H9 (cell line): ENCODE results near the gene MARF1. TPM values are rescaled to one million over a fixed set of nuclear protein-coding genes. Genes with fewer than 3 reads are reported as not detected.

ENCODE experiments used
- DNase-seq: peaks from one replicate; pipeline ENCODE4 v3.0.0-alpha.2; 2017
- H2AFZ ChIP-seq: one replicate; pipeline ENCODE4 v1.6.1; 2013; ENCODE audit warnings: mild to moderate bottlenecking, low read length, control low read depth, moderate library complexity
- H2AK5ac ChIP-seq: 2 replicates; pipeline ENCODE4 v1.6.1; 2013; ENCODE audit warnings: low read length, control low read depth, mixed read lengths; ENCODE audit not compliant: insufficient read length
- H2BK120ac ChIP-seq: one replicate; pipeline ENCODE4 v1.6.1; 2013; ENCODE audit warnings: low read depth, mild to moderate bottlenecking, low read length, control low read depth, inconsistent platforms; ENCODE audit not compliant: poor library complexity, severe bottlenecking
- H2BK12ac ChIP-seq: 2 replicates; pipeline ENCODE4 v1.6.1; 2013; ENCODE audit warnings: low read length, control low read depth, mixed read lengths, low read depth; ENCODE audit not compliant: insufficient read length
- H2BK15ac ChIP-seq: 2 replicates; pipeline ENCODE4 v1.6.1; 2013; ENCODE audit warnings: low read depth, low read length, control low read depth
- H2BK20ac ChIP-seq: one replicate; pipeline ENCODE4 v1.6.1; 2013; ENCODE audit warnings: low read depth, mild to moderate bottlenecking, low read length, control low read depth, inconsistent platforms; ENCODE audit not compliant: poor library complexity, severe bottlenecking
- H2BK5ac ChIP-seq: 2 replicates; pipeline ENCODE4 v1.6.1; 2013; ENCODE audit warnings: low read length, control low read depth, mixed read lengths; ENCODE audit not compliant: insufficient read length
- H3K14ac ChIP-seq: 2 replicates; pipeline ENCODE4 v1.6.1; 2013; ENCODE audit warnings: low read length, control low read depth; ENCODE audit not compliant: insufficient read depth
- H3K18ac ChIP-seq: 2 replicates; pipeline ENCODE4 v1.6.1; 2013; ENCODE audit warnings: low read depth, mild to moderate bottlenecking, mixed read lengths, low read length, control low read depth; ENCODE audit not compliant: insufficient read length
- H3K23ac ChIP-seq: 2 replicates; pipeline ENCODE4 v1.6.1; 2013; ENCODE audit warnings: low read length, control low read depth, mixed read lengths, low read depth; ENCODE audit not compliant: insufficient read length
- H3K23me2 ChIP-seq: 2 replicates; pipeline ENCODE4 v1.6.1; 2013; ENCODE audit warnings: low read depth, mild to moderate bottlenecking, mixed read lengths, low read length, control low read depth; ENCODE audit not compliant: insufficient read length, poor library complexity, severe bottlenecking
- H3K27ac ChIP-seq: 2 replicates; pipeline ENCODE4 v1.5.1; 2013; ENCODE audit warnings: low read length, control low read depth, mixed read lengths, low read depth; ENCODE audit not compliant: insufficient read length
- H3K27me3 ChIP-seq: 2 replicates; pipeline ENCODE4 v1.6.1; 2013; ENCODE audit warnings: low read length, control low read depth, inconsistent platforms; ENCODE audit not compliant: insufficient read depth
- H3K4ac ChIP-seq: 2 replicates; pipeline ENCODE4 v1.6.1; 2013; ENCODE audit warnings: low read depth, mild to moderate bottlenecking, control low read depth, inconsistent platforms, low read length, moderate library complexity
- H3K4me1 ChIP-seq: 2 replicates; pipeline ENCODE4 v1.6.1; 2013; ENCODE audit warnings: low read length, control low read depth, inconsistent platforms; ENCODE audit not compliant: insufficient read depth
- H3K4me2 ChIP-seq: 2 replicates; pipeline ENCODE4 v1.6.1; 2013; ENCODE audit warnings: low read length, control low read depth, mixed read lengths; ENCODE audit not compliant: insufficient read length, insufficient read depth
- H3K56ac ChIP-seq: 2 replicates; pipeline ENCODE4 v1.6.1; 2013; ENCODE audit warnings: low read depth, mild to moderate bottlenecking, mixed read lengths, low read length, control low read depth; ENCODE audit not compliant: insufficient read length
- H3K79me1 ChIP-seq: 2 replicates; pipeline ENCODE4 v1.6.1; 2013; ENCODE audit warnings: low read depth, mild to moderate bottlenecking, moderate library complexity, low read length, control low read depth, inconsistent platforms; ENCODE audit not compliant: insufficient read depth, poor library complexity, severe bottlenecking
- H3K79me2 ChIP-seq: 2 replicates; pipeline ENCODE4 v1.6.1; 2013; ENCODE audit warnings: low read length, control low read depth, inconsistent platforms; ENCODE audit not compliant: insufficient read depth
- H3K9ac ChIP-seq: 2 replicates; pipeline ENCODE4 v1.6.1; 2013; ENCODE audit warnings: low read length, control low read depth, mixed read lengths; ENCODE audit not compliant: insufficient read length; ENCODE audit errors: extremely low read depth
- H3K9me3 ChIP-seq: one replicate; pipeline ENCODE4 v1.6.1; 2013; ENCODE audit warnings: low read depth, low read length, inconsistent platforms; ENCODE audit not compliant: control insufficient read depth
- H3T11ph ChIP-seq: one replicate; pipeline ENCODE4 v1.6.1; 2013; ENCODE audit warnings: mild to moderate bottlenecking, low read length, control low read depth, inconsistent platforms
- H4K20me1 ChIP-seq: one replicate; pipeline ENCODE4 v1.6.1; 2013; ENCODE audit not compliant: control insufficient read depth, insufficient read length, insufficient read depth
- H4K5ac ChIP-seq: 2 replicates; pipeline ENCODE4 v1.6.1; 2013; ENCODE audit warnings: low read depth, mild to moderate bottlenecking, mixed read lengths, low read length, control low read depth; ENCODE audit not compliant: insufficient read length
- H4K8ac ChIP-seq: replicated peaks from 2 replicates; pipeline ENCODE4 v1.6.1; 2013; ENCODE audit warnings: low read length, control low read depth, mixed read lengths, low read depth; ENCODE audit not compliant: insufficient read length
- H4K91ac ChIP-seq: 2 replicates; pipeline ENCODE4 v1.6.1; 2013; ENCODE audit warnings: low read depth, mild to moderate bottlenecking, moderate library complexity, mixed read lengths, low read length, control low read depth; ENCODE audit not compliant: insufficient read length
- H3K27ac Mint-ChIP-seq, 3 experiments: 2 replicates in 2 of 3; 3 replicates in 1 of 3; pipeline ENCODE4 v1.8.0; 2020 to 2021; ENCODE audit warnings: mixed read lengths in 3 of 3, mild to moderate bottlenecking in 1 of 3, moderate library complexity in 1 of 3
- H3K27me3 Mint-ChIP-seq: 2 replicates; pipeline ENCODE4 v1.8.0; 2021; ENCODE audit warnings: low read depth, mild to moderate bottlenecking, moderate library complexity, mixed read lengths
- H3K36me3 Mint-ChIP-seq, 3 experiments: 2 replicates in 2 of 3; 3 replicates in 1 of 3; pipeline ENCODE4 v1.8.0; 2020 to 2021; ENCODE audit warnings: low read depth in 3 of 3, mixed read lengths in 3 of 3; ENCODE audit not compliant: insufficient read depth in 1 of 3
- H3K4me1 Mint-ChIP-seq, 2 experiments: 2 replicates each; pipeline ENCODE4 v1.8.0; 2020; ENCODE audit warnings: mixed read lengths in 2 of 2
- H3K4me3 Mint-ChIP-seq, 2 experiments: 2 replicates in 1 of 2; 3 replicates in 1 of 2; pipeline ENCODE4 v1.8.0; 2020 to 2021; ENCODE audit warnings: mild to moderate bottlenecking in 2 of 2, mixed read lengths in 2 of 2, moderate library complexity in 1 of 2
- H3K9me3 Mint-ChIP-seq, 2 experiments: 2 replicates in 1 of 2; 3 replicates in 1 of 2; pipeline ENCODE4 v1.8.0; 2020; ENCODE audit warnings: mild to moderate bottlenecking in 2 of 2, mixed read lengths in 2 of 2, moderate library complexity in 1 of 2
- WGBS: extraction: QIAGEN DNeasy Blood & Tissue Kit; methylation state at CpG from one replicate; pipeline ENCODE4 v1.1.7; 2013; ENCODE audit warnings: missing lambda C conversion rate, low lambda C conversion rate, mixed read lengths; ENCODE audit not compliant: insufficient read length; ENCODE audit errors: extremely low coverage; 5-methylcytosine and 5-hydroxymethylcytosine counted together
- total RNA-seq: library from RNA; stranded (reverse); gene quantifications from 2 replicates; pipeline ENCODE4 v1.2.1, GENCODE V29; 2021
- TF ChIP-seq, protein P1 (sequence below): fragments of 200-600 bp; sonication (generic); conservative IDR thresholded peaks from 3 replicates; pipeline ENCODE4 v1.8.0; 2021; ENCODE audit warnings: antibody characterized with exemption, mild to moderate bottlenecking

The MARF1 gene
- total RNA-seq, 1 experiment from 2014 or later = 23.3 TPM

DNA sequence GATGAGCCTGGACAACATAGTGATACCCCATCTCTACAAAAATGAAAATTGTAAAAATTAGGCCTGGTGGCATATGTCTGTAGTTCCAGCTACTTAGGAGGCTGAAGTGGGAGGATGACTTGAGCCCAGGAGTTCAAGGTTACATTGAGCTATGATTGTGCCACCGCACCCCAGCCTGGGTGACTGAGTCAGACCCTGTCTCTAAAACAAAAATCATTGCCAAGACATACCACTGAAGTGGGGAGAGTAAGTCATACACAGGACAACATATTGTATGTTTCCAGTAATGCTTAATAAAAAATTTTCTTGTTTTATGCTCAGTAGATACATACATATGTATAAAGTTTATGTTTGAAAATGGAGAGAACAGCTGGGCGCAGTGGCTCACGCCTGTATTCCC is 46.3 kb upstream of the MARF1 start:
- no peak for DNase-seq
- Mint-ChIP-seq H3K36me3 (peaks cover 20 to 59% (median 57%) of the 10 kb centered on the region in 3 experiments; a peak in 6 of 7 replicates), H3K9me3 (no peaks in the 10 kb centered on the region; a peak in 1 of 5 replicates), H3K27me3 (no peaks in the 10 kb centered on the region), H3K4me3 (no peak overlapping the region), H3K27ac (no peak overlapping the region), H3K4me1 (no peaks in the 10 kb centered on the region)
- H2BK5ac ChIP-seq = no peak overlapping the region
- H3K4me2 ChIP-seq = no peak overlapping the region
- no peaks in the 10 kb centered on the region for H3K79me2 ChIP-seq
- H2BK20ac ChIP-seq = no peak overlapping the region
- no peak overlapping the region for H2AFZ ChIP-seq
- no peak overlapping the region for H2BK12ac ChIP-seq
- H3K4me1 ChIP-seq = no peaks in the 10 kb centered on the region
- no peak overlapping the region for H2BK15ac ChIP-seq
- H4K20me1 ChIP-seq = no peaks in the 10 kb centered on the region
- no peak overlapping the region for H4K91ac ChIP-seq
- no peaks in the 10 kb centered on the region for H3K27me3 ChIP-seq
- no peak overlapping the region for H2AK5ac ChIP-seq
- no peak overlapping the region for H3K56ac ChIP-seq
- H3K79me1 ChIP-seq = no peaks in the 10 kb centered on the region
- H3K23ac ChIP-seq = no peak overlapping the region
- H3K23me2 ChIP-seq = no peaks in the 10 kb centered on the region
- no peak overlapping the region for H3K18ac ChIP-seq
- no peak overlapping the region for H3K4ac ChIP-seq
- no CpG with 5 or more reads among the region's 3 CpGs for WGBS
- H3K9ac ChIP-seq = no peak overlapping the region
- no peak overlapping the region for H3T11ph ChIP-seq
- H4K8ac ChIP-seq = no peak overlapping the region
- H2BK120ac ChIP-seq = no peak overlapping the region
- H3K27ac ChIP-seq = no peak overlapping the region
- no peak overlapping the region for H3K14ac ChIP-seq
- H4K5ac ChIP-seq = no peak overlapping the region
- no peaks in the 10 kb centered on the region for H3K9me3 ChIP-seq
- TF ChIP-seq, protein P1, sequence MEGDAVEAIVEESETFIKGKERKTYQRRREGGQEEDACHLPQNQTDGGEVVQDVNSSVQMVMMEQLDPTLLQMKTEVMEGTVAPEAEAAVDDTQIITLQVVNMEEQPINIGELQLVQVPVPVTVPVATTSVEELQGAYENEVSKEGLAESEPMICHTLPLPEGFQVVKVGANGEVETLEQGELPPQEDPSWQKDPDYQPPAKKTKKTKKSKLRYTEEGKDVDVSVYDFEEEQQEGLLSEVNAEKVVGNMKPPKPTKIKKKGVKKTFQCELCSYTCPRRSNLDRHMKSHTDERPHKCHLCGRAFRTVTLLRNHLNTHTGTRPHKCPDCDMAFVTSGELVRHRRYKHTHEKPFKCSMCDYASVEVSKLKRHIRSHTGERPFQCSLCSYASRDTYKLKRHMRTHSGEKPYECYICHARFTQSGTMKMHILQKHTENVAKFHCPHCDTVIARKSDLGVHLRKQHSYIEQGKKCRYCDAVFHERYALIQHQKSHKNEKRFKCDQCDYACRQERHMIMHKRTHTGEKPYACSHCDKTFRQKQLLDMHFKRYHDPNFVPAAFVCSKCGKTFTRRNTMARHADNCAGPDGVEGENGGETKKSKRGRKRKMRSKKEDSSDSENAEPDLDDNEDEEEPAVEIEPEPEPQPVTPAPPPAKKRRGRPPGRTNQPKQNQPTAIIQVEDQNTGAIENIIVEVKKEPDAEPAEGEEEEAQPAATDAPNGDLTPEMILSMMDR = no peak
